Keratinocyte (primary cell): ENCODE measurements around the gene UBR2. TPM values are rescaled to one million over a fixed set of nuclear protein-coding genes. Genes with fewer than 3 reads are reported as not detected.

ENCODE experiments used
- DNase-seq: peaks from one replicate; pipeline ENCODE4 v3.0.0-alpha.2; 2011; ENCODE audit warnings: low read depth, missing footprints, low spot score
- FAIRE-seq: peaks from 2 replicates; lab custom pipeline; 2011; peaks lifted over from hg19 to GRCh38; lab: Jason Lieb, UNC
- H2AFZ ChIP-seq: 2 replicates; pipeline ENCODE4 v1.6.0; 2012; ENCODE audit warnings: low read length, control low read depth, inconsistent platforms; ENCODE audit not compliant: control insufficient read depth
- H3K27ac ChIP-seq: 2 replicates; pipeline ENCODE4 v1.5.1; 2011; ENCODE audit warnings: low read length; ENCODE audit not compliant: control insufficient read depth, insufficient read depth
- H3K27me3 ChIP-seq: 3 replicates; pipeline ENCODE4 v1.6.0; 2011; ENCODE audit warnings: low read length; ENCODE audit not compliant: control insufficient read depth, insufficient read depth; ENCODE audit errors: extremely low read depth
- H3K36me3 ChIP-seq, 2 experiments: 2 replicates in 1 of 2; 3 replicates in 1 of 2; pipeline ENCODE4 v1.5.1; 2011; ENCODE audit warnings: low read length in 2 of 2, mild to moderate bottlenecking in 1 of 2; ENCODE audit not compliant: control insufficient read depth in 2 of 2, insufficient read depth in 2 of 2; ENCODE audit errors: extremely low read depth in 1 of 2
- H3K4me1 ChIP-seq: 3 replicates; pipeline ENCODE4 v1.5.1; 2011; ENCODE audit warnings: low read length; ENCODE audit not compliant: control insufficient read depth, insufficient read depth; ENCODE audit errors: extremely low read depth
- H3K4me2 ChIP-seq: 3 replicates; pipeline ENCODE4 v1.6.0; 2011; ENCODE audit warnings: low read depth, low read length; ENCODE audit not compliant: control insufficient read depth, insufficient read depth; ENCODE audit errors: extremely low read depth
- H3K4me3 ChIP-seq, 3 experiments: fragments of 200-600 bp in 1 of 3; sonication (generic) in 1 of 3; 2 replicates in 2 of 3; 3 replicates in 1 of 3; pipeline ENCODE4 v1.5.1; 2011 to 2016; ENCODE audit warnings: low read length in 3 of 3, mild to moderate bottlenecking in 3 of 3, control low read depth in 2 of 3, inconsistent platforms in 1 of 3, low read depth in 1 of 3, mixed read lengths in 1 of 3, mixed run types in 1 of 3, moderate library complexity in 1 of 3; ENCODE audit not compliant: control insufficient read depth in 2 of 3, insufficient read depth in 2 of 3; ENCODE audit errors: extremely low read depth in 1 of 3
- H3K79me2 ChIP-seq: 2 replicates; pipeline ENCODE4 v1.6.0; 2012; ENCODE audit warnings: low read length; ENCODE audit not compliant: control insufficient read depth, insufficient read depth
- H3K9ac ChIP-seq: 3 replicates; pipeline ENCODE4 v1.6.0; 2011; ENCODE audit warnings: low read length; ENCODE audit not compliant: control insufficient read depth, insufficient read depth; ENCODE audit errors: extremely low read depth
- H3K9me1 ChIP-seq: 3 replicates; pipeline ENCODE4 v1.6.0; 2011; ENCODE audit warnings: low read length; ENCODE audit not compliant: control insufficient read depth, insufficient read depth; ENCODE audit errors: extremely low read depth
- H3K9me3 ChIP-seq: 2 replicates; pipeline ENCODE4 v1.5.1; 2012; ENCODE audit warnings: low read depth, low read length; ENCODE audit not compliant: control insufficient read depth
- H4K20me1 ChIP-seq: 3 replicates; pipeline ENCODE4 v1.6.0; 2011; ENCODE audit warnings: low read length; ENCODE audit not compliant: control insufficient read depth, insufficient read depth; ENCODE audit errors: extremely low read depth
- CTCF ChIP-seq, 3 experiments: IDR thresholded peaks in 1 of 3; conservative IDR thresholded peaks in 1 of 3; optimal IDR thresholded peaks in 1 of 3; 2 replicates in 2 of 3; 3 replicates in 1 of 3; pipeline versions ENCODE3 to v1.5.1; 2011; ENCODE audit warnings: low read length in 3 of 3, mild to moderate bottlenecking in 3 of 3, moderate library complexity in 2 of 3, control low read depth in 1 of 3, inconsistent platforms in 1 of 3; ENCODE audit not compliant: insufficient read depth in 2 of 3; ENCODE audit errors: extremely low read depth in 1 of 3
- EZH2 ChIP-seq: IDR thresholded peaks from one replicate; pipeline ENCODE4 v1.6.1; 2012; ENCODE audit warnings: inconsistent platforms, mild to moderate bottlenecking, low read length, moderate library complexity
- dilution Hi-C: fragments of 300-500 bp; cut with MboI; formaldehyde crosslinking; loops from one replicate; pipeline ENCODE4 v1.7.0; 2020; ENCODE audit warnings: low sequenced_read_pairs; ENCODE audit not compliant: extremely low pct_ligation_motif_present
- polyA plus RNA-seq, 5 experiments: library from polyadenylated mRNA; depleted of rRNA in 3 of 5; stranded (reverse) in 3 of 5; stranded (forward) in 1 of 5; unstranded in 1 of 5; fragments of >200 nt; gene quantifications; 1 replicate in 1 of 5; 2 replicates in 3 of 5; 3 replicates in 1 of 5; pipeline versions ENCODE4 v1.2.1 to v1.2.3, GENCODE V29; 2011 to 2012; ENCODE audit warnings: missing spikeins in 2 of 5, low read depth in 1 of 5, low replicate concordance in 1 of 5
- small RNA-seq, 3 experiments: library from RNA; depleted of rRNA; stranded (forward); fragments of <200 nt; gene quantifications; one replicate each; pipeline ENCODE3, GENCODE V24; 2012; ENCODE audit warnings: low read depth in 3 of 3, low replicate concordance in 1 of 3; ENCODE audit not compliant: insufficient read length in 3 of 3

UBR2 gene
- polyA plus RNA-seq, 1 donor (not counting 4 experiments of a cell fraction or from before 2014, with no cell fraction given), result 21.6 TPM

DNA sequence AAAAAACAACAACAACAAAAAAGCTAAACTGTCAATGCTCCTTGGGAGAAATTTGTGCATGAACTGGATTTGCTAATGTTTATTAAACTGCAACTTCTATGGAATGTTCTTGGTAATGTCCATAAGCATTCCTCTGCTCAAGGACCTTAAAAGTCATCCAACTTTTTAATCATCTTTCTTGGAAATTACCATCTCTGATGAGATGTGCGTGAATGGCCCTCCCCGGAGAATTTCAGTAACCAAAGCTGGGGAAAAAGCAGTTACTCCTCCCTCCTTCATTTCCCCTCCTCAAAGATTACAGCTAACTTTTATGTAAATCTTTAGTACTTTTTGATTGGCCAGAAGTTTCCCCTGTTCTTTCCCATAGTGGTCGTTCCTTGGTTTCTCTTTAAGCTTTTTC, 176.9 kb downstream of the UBR2 start:
- Histone ChIP-seq H3K9ac (no peak overlapping the region), H3K36me3 (no peaks in the 10 kb centered on the region), H2AFZ (no peak overlapping the region), H3K27ac (no peak overlapping the region), H3K4me2 (no peak overlapping the region), H3K27me3 (no peaks in the 10 kb centered on the region), H3K4me1 (peaks cover 20% of the 10 kb centered on the region), H3K79me2 (peaks cover 21% of the 10 kb centered on the region), H3K4me3 (no peak overlapping the region), H3K9me3 (no peaks in the 10 kb centered on the region), H4K20me1 (no peaks in the 10 kb centered on the region), H3K9me1 (no peaks in the 10 kb centered on the region)
- TF ChIP-seq EZH2 (no peak), CTCF (optimal IDR thresholded peaks at IDR 0.05 in 1 of 3, IDR thresholded peaks at IDR 0.05 in 1 of 3, conservative IDR thresholded peaks at IDR 0.05 in 1 of 3; ENCODE audit: extremely low read depth in 1 of 3, insufficient read depth in 2 of 3, low read length in 3 of 3) (no peak)
- dilution Hi-C loops, result no loop called here
- DNase-seq (no peak), FAIRE-seq (no peak)

DNA sequence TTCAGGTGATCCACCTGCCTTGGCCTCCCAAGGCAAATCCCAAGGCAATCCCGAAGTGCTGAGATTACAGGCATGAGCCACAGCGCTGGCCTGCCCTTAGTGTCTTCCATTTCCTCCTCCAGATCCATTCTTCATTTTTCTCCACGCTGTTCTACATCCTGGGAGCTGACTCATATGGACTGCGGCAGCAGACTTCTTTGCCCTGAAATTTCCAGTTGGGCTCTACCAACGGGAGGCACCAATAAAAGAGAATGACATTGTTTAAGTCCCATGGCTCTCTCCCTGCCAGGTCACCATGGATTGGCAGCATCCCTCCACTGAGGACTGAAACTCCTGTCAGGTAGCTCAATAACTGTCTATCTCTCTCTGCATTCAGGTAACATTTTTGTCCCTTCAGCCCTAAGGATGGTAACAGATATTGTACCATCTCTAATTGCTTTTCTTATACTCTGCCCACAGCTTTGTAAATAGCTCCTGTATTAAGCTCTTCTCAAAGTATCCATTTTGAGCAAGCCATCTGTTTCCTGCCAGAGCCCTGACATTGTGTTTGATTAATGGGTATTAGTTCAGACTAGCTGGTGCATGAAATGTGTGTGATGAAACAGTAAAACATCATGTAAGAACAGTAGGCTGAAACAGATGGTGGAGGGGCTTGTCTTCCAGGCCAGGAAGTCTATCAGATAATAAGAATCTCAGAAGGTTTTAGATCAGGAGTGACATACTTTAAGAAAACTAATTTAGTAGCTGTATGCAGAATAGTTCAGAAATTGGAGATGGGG, 178.5 kb downstream of the UBR2 start:
- dilution Hi-C loops, result no loop called here
- no peaks in the 10 kb centered on the region for H4K20me1 ChIP-seq
- H3K4me1 ChIP-seq, result peaks cover 20% of the 10 kb centered on the region
- peak overlapping the region; percentile 47 for H3K4me2 ChIP-seq
- H3K4me3 ChIP-seq, result peak overlapping the region in 1 of 3 experiments; percentile 38
- DNase-seq, result no peak
- H3K27me3 ChIP-seq, result no peaks in the 10 kb centered on the region
- peak overlapping the region; percentile 61 for H3K27ac ChIP-seq
- peaks cover 22% of the 10 kb centered on the region for H3K79me2 ChIP-seq
- H3K36me3 ChIP-seq, result no peaks in the 10 kb centered on the region
- H3K9me1 ChIP-seq, result no peaks in the 10 kb centered on the region
- H3K9me3 ChIP-seq, result no peaks in the 10 kb centered on the region
- H2AFZ ChIP-seq, result peak overlapping the region; percentile 64
- TF ChIP-seq EZH2, result no peak
- no peak for TF ChIP-seq CTCF (optimal IDR thresholded peaks at IDR 0.05 in 1 of 3, IDR thresholded peaks at IDR 0.05 in 1 of 3, conservative IDR thresholded peaks at IDR 0.05 in 1 of 3; ENCODE audit: extremely low read depth in 1 of 3, insufficient read depth in 2 of 3, low read length in 3 of 3)
- H3K9ac ChIP-seq, result no peak overlapping the region
- FAIRE-seq, result no peak

Small RNA genes within 50 kb of the gene (small RNA-seq; reads per million reads assigned to genes)
- gene RNU6-890P, result 0 reads per million in 3 experiments

Other genes with a start within 250 kb of the UBR2 start
- 3.2 to 4.8 TPM (median 4.5 TPM) in 3 replicates for gene TRERF1, start 112.1 kb upstream of the UBR2 start, polyA plus RNA-seq
- gene PRPH2, start 158.6 kb downstream of the UBR2 start, polyA plus RNA-seq, result 0.01 to 0.05 TPM in 2 of 3 replicates, not detected in the other
- gene TBCC, start 182.1 kb downstream of the UBR2 start, polyA plus RNA-seq, result 14.1 to 18.8 TPM (median 16.7 TPM) in 3 replicates
- gene BICRAL, start 218.0 kb downstream of the UBR2 start, polyA plus RNA-seq, result 4.2 to 6.5 TPM (median 5.0 TPM) in 3 replicates